HUES64 (cell line): ENCODE data around the gene MNT.

Experiments
- H3K27ac ChIP-seq: 2 replicates; pipeline ENCODE4 v1.7.0; 2013; ENCODE audit warnings: low read depth, low read length, inconsistent platforms
- H3K27me3 ChIP-seq: 2 replicates; pipeline ENCODE4 v1.6.1; 2013; ENCODE audit warnings: mild to moderate bottlenecking, low read length; ENCODE audit not compliant: insufficient read depth
- H3K36me3 ChIP-seq: 2 replicates; pipeline ENCODE4 v1.6.1; 2013; ENCODE audit warnings: mild to moderate bottlenecking, low read length; ENCODE audit not compliant: insufficient read depth
- H3K4me1 ChIP-seq: 2 replicates; pipeline ENCODE4 v1.6.1; 2013; ENCODE audit warnings: mild to moderate bottlenecking, low read length, moderate library complexity; ENCODE audit not compliant: insufficient read depth
- H3K4me3 ChIP-seq: 2 replicates; pipeline ENCODE4 v1.5.1; 2013; ENCODE audit warnings: mild to moderate bottlenecking, low read length, moderate library complexity
- H3K9ac ChIP-seq: 2 replicates; pipeline ENCODE4 v1.6.1; 2013; ENCODE audit warnings: mild to moderate bottlenecking, low read depth, low read length
- H3K9me3 ChIP-seq: 2 replicates; pipeline ENCODE4 v1.6.1; 2013; ENCODE audit warnings: low read depth, low read length; ENCODE audit not compliant: insufficient read depth
- WGBS: fragments of 150-250, 120-280 bp; methylation state at CpG from one replicate; pipeline ENCODE4 v1.1.7; 2013; ENCODE audit warnings: missing lambda C conversion rate; 5-methylcytosine and 5-hydroxymethylcytosine counted together

MNT gene

GRCh38 chr17:2436316-2436905 is 35.6 kb upstream of the MNT start:
- Histone ChIP-seq H3K4me1 (peaks cover 34% of the 10 kb centered on the region), H3K27ac (peak overlapping the region; percentile 28; the same call in 1 of the 2 replicates), H3K27me3 (no peaks in the 10 kb centered on the region), H3K36me3 (peaks cover 59% of the 10 kb centered on the region), H3K9me3 (no peaks in the 10 kb centered on the region), H3K4me3 (no peak overlapping the region), H3K9ac (no peak overlapping the region)
- 87% methylated on average over 5 of the region's 5 CpGs for WGBS

- peak overlapping the region; percentile 81; the same call in 1 of the 2 replicates for H3K27ac ChIP-seq
- peak overlapping the region; percentile 61; the same call in 1 of the 2 replicates for H3K9ac ChIP-seq
- H3K9me3 ChIP-seq: no peaks in the 10 kb centered on the region
- H3K27me3 ChIP-seq: no peaks in the 10 kb centered on the region
- H3K4me1 ChIP-seq: peaks cover 34% of the 10 kb centered on the region
- peaks cover 58% of the 10 kb centered on the region for H3K36me3 ChIP-seq
- H3K4me3 ChIP-seq: no peak overlapping the region
- WGBS: 81% methylated on average over 8 of the region's 9 CpGs
These were observed 35.0 kb upstream of the MNT start for GRCh38 chr17:2435862-2436261.

GRCh38 chr17:2435181-2435741 is 34.4 kb upstream of the MNT start:
- H3K27ac ChIP-seq: peak overlapping the region; percentile 81
- peak overlapping the region; percentile 61 for H3K9ac ChIP-seq
- H3K27me3 ChIP-seq: no peaks in the 10 kb centered on the region
- H3K4me1 ChIP-seq: peaks cover 34% of the 10 kb centered on the region
- H3K36me3 ChIP-seq: peaks cover 54% of the 10 kb centered on the region
- H3K4me3 ChIP-seq: peak overlapping the region; percentile 2; the same call in 1 of the 2 replicates
- H3K9me3 ChIP-seq: no peaks in the 10 kb centered on the region
- 15% methylated on average over 8 of the region's 9 CpGs for WGBS

- Histone ChIP-seq H3K36me3 (peaks cover 40% of the 10 kb centered on the region), H3K4me1 (peaks cover 34% of the 10 kb centered on the region), H3K4me3 (no peak overlapping the region), H3K27ac (peak overlapping the region; percentile 37; the same call in 1 of the 2 replicates), H3K27me3 (no peaks in the 10 kb centered on the region), H3K9me3 (no peaks in the 10 kb centered on the region), H3K9ac (no peak overlapping the region)
- WGBS: 57% methylated on average over 11 of the region's 11 CpGs
These were observed 32.8 kb upstream of the MNT start for GRCh38 chr17:2433696-2434095.

- Histone ChIP-seq H3K27me3 (no peaks in the 10 kb centered on the region), H3K4me1 (no peaks in the 10 kb centered on the region), H3K4me3 (no peak overlapping the region), H3K9me3 (no peaks in the 10 kb centered on the region), H3K36me3 (peaks cover 20% of the 10 kb centered on the region), H3K9ac (no peak overlapping the region), H3K27ac (no peak overlapping the region)
- 100% methylated on average over 1 of the region's 1 CpG for WGBS
These were observed 27.1 kb upstream of the MNT start for GRCh38 chr17:2427910-2428309.

GRCh38 chr17:2427215-2427614 is 26.4 kb upstream of the MNT start:
- H3K36me3 ChIP-seq: peaks cover 16% of the 10 kb centered on the region
- WGBS: 96% methylated on average over 2 of the region's 2 CpGs
- H3K27me3 ChIP-seq: no peaks in the 10 kb centered on the region
- no peaks in the 10 kb centered on the region for H3K9me3 ChIP-seq
- H3K9ac ChIP-seq: no peak overlapping the region
- no peaks in the 10 kb centered on the region for H3K4me1 ChIP-seq
- no peak overlapping the region for H3K27ac ChIP-seq
- H3K4me3 ChIP-seq: no peak overlapping the region

GRCh38 chr17:2423271-2423670 is 22.4 kb upstream of the MNT start:
- peaks cover 45% of the 10 kb centered on the region for H3K36me3 ChIP-seq
- no peaks in the 10 kb centered on the region for H3K4me1 ChIP-seq
- 93% methylated on average over 6 of the region's 6 CpGs for WGBS
- no peaks in the 10 kb centered on the region for H3K9me3 ChIP-seq
- H3K9ac ChIP-seq: no peak overlapping the region
- no peak overlapping the region for H3K27ac ChIP-seq
- no peak overlapping the region for H3K4me3 ChIP-seq
- no peaks in the 10 kb centered on the region for H3K27me3 ChIP-seq

GRCh38 chr17:2421315-2422147 is 20.7 kb upstream of the MNT start:
- no peak overlapping the region for H3K27ac ChIP-seq
- no peaks in the 10 kb centered on the region for H3K27me3 ChIP-seq
- no peak overlapping the region for H3K4me3 ChIP-seq
- H3K36me3 ChIP-seq: peaks cover 50% of the 10 kb centered on the region
- H3K9me3 ChIP-seq: no peaks in the 10 kb centered on the region
- H3K4me1 ChIP-seq: no peaks in the 10 kb centered on the region
- 95% methylated on average over 26 of the region's 27 CpGs for WGBS
- no peak overlapping the region for H3K9ac ChIP-seq

GRCh38 chr17:2420176-2420575 is 19.3 kb upstream of the MNT start:
- Histone ChIP-seq H3K9me3 (no peaks in the 10 kb centered on the region), H3K4me1 (no peaks in the 10 kb centered on the region), H3K27ac (no peak overlapping the region), H3K36me3 (peaks cover 45% of the 10 kb centered on the region), H3K27me3 (no peaks in the 10 kb centered on the region), H3K4me3 (no peak overlapping the region), H3K9ac (no peak overlapping the region)
- WGBS: 93% methylated on average over 12 of the region's 12 CpGs

GRCh38 chr17:2419486-2419885 is 18.6 kb upstream of the MNT start:
- no peaks in the 10 kb centered on the region for H3K4me1 ChIP-seq
- 94% methylated on average over 6 of the region's 6 CpGs for WGBS
- H3K9me3 ChIP-seq: no peaks in the 10 kb centered on the region
- no peaks in the 10 kb centered on the region for H3K27me3 ChIP-seq
- no peak overlapping the region for H3K9ac ChIP-seq
- H3K4me3 ChIP-seq: no peak overlapping the region
- H3K27ac ChIP-seq: no peak overlapping the region
- peaks cover 52% of the 10 kb centered on the region for H3K36me3 ChIP-seq

GRCh38 chr17:2418572-2418971 is 17.7 kb upstream of the MNT start:
- 93% methylated on average over 7 of the region's 7 CpGs for WGBS
- H3K4me1 ChIP-seq: no peaks in the 10 kb centered on the region
- H3K27ac ChIP-seq: no peak overlapping the region
- H3K9me3 ChIP-seq: no peaks in the 10 kb centered on the region
- no peak overlapping the region for H3K4me3 ChIP-seq
- H3K27me3 ChIP-seq: no peaks in the 10 kb centered on the region
- H3K9ac ChIP-seq: no peak overlapping the region
- peaks cover 61% of the 10 kb centered on the region for H3K36me3 ChIP-seq
